GM21576 (cell line): ENCODE results near the gene DRD4.

Source experiments
- ATAC-seq: cut with Tn5 transposase; IDR thresholded peaks from one replicate; pipeline ENCODE4 v1.9.1; 2021; ENCODE audit warnings: mild to moderate bottlenecking, moderate library complexity; ENCODE audit not compliant: unreplicated experiment

Gene DRD4

GRCh38 chr11:620935-621814 is 15.9 kb upstream of the DRD4 start:
- ATAC-seq, result no peak

GRCh38 chr11:621838-622237 is 15.2 kb upstream of the DRD4 start:
- no peak for ATAC-seq

GRCh38 chr11:623349-623869 is 13.7 kb upstream of the DRD4 start:
- ATAC-seq, result no peak

- no peak for ATAC-seq
Observed at GRCh38 chr11:623999-624704, 12.9 kb upstream of the DRD4 start.

GRCh38 chr11:624705-625635 is 12.1 kb upstream of the DRD4 start, which contains the start of gene CDHR5:
TSS of gene CDHR5 (minus strand) at chr11:624955. CDS start at chr11:624902, 53 bp downstream.
- no peak for ATAC-seq

- no peak for ATAC-seq
Observed at GRCh38 chr11:625636-626268, 11.3 kb upstream of the DRD4 start.

GRCh38 chr11:626475-627307 is 10.4 kb upstream of the DRD4 start, which contains the start of gene SCT:
TSS of gene SCT (minus strand) at chr11:627181. CDS start at chr11:627143, 38 bp downstream.
- no peak for ATAC-seq

GRCh38 chr11:627308-627576 is 9.8 kb upstream of the DRD4 start:
- ATAC-seq, result no peak

GRCh38 chr11:628056-628455 is 9.0 kb upstream of the DRD4 start:
- no peak for ATAC-seq

GRCh38 chr11:629237-629583 is 7.9 kb upstream of the DRD4 start:
- peak; percentile 55 for ATAC-seq

GRCh38 chr11:630871-631270 is 6.2 kb upstream of the DRD4 start:
- no peak for ATAC-seq

- ATAC-seq, result no peak
Observed at GRCh38 chr11:635945-636510, 1.0 kb upstream of the DRD4 start.

GRCh38 chr11:637333-637592 is 194 bp downstream of the DRD4 start:
- no peak for ATAC-seq

- no peak for ATAC-seq
Observed at GRCh38 chr11:637593-638521, 788 bp downstream of the DRD4 start.

GRCh38 chr11:638631-639331 is 1.7 kb downstream of the DRD4 start:
- ATAC-seq, result no peak

GRCh38 chr11:639332-639955 is 2.4 kb downstream of the DRD4 start:
- ATAC-seq, result no peak

GRCh38 chr11:640021-640706 is 3.1 kb downstream of the DRD4 start:
- no peak for ATAC-seq
